NT2/D1 (cell line): ENCODE results near the gene ZDHHC18.

ENCODE experiments used
- YY1 ChIP-seq: IDR thresholded peaks from 2 replicates; pipeline ENCODE4 v1.6.1; 2011; ENCODE audit not compliant: insufficient read length, insufficient read depth
- ZNF274 ChIP-seq: IDR thresholded peaks from 2 replicates; pipeline ENCODE4 v1.6.1; 2011; ENCODE audit warnings: mild to moderate bottlenecking, low read depth, low read length

- no peak for TF ChIP-seq YY1
- no peak for TF ChIP-seq ZNF274
Observed at GRCh38 chr1:26782521-26783212, 43.8 kb upstream of the ZDHHC18 start.
